GM12874 (cell line): ENCODE measurements around the gene DCDC2C.

ENCODE experiments used
- TF ChIP-seq, protein P1 (sequence below): IDR thresholded peaks from 2 replicates; pipeline ENCODE4 v1.5.1; 2011; ENCODE audit warnings: low read depth, mild to moderate bottlenecking, control low read depth, low read length, moderate library complexity; ENCODE audit not compliant: insufficient read depth

The DCDC2C gene

DNA sequence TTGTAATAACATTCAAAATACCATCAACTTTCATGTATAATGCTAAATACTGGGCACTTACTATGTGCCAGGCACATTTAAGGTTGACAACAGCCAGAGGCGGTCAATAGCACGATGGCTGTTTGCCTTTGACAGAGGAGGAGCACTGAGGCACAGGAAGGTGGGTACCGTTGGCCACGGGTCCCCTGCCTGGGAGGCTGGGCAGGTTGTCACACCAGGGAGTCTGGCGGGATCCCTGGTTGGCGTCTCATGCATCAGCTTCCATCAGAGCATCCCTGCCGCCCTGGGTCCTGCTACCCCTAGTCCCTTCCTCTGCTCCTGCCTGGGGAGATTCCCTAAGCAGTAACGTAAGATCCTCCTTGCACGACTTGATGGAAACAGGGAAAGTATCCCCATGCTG lies 25.9 kb upstream of the DCDC2C start:
- TF ChIP-seq, protein P1, sequence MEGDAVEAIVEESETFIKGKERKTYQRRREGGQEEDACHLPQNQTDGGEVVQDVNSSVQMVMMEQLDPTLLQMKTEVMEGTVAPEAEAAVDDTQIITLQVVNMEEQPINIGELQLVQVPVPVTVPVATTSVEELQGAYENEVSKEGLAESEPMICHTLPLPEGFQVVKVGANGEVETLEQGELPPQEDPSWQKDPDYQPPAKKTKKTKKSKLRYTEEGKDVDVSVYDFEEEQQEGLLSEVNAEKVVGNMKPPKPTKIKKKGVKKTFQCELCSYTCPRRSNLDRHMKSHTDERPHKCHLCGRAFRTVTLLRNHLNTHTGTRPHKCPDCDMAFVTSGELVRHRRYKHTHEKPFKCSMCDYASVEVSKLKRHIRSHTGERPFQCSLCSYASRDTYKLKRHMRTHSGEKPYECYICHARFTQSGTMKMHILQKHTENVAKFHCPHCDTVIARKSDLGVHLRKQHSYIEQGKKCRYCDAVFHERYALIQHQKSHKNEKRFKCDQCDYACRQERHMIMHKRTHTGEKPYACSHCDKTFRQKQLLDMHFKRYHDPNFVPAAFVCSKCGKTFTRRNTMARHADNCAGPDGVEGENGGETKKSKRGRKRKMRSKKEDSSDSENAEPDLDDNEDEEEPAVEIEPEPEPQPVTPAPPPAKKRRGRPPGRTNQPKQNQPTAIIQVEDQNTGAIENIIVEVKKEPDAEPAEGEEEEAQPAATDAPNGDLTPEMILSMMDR = no peak

DNA sequence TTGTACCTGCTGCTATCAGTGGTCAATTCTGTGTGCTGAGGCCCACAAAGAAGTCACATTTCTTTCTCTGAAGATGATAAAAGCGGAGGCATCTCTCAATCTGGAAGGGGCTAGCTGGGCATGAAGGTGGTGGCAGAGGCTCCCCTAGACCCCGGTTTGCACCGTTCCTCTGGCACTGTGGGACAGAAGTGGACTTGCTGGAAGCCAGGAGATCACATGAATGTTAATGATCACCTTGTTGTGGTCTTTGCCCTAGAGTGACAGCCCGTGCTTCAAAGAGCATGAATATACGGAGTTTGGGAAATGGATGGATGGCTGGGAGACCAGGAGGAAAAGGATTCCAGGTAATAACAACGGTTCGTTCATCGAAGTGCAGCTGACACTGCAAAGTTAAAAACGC lies 25.2 kb upstream of the DCDC2C start:
- TF ChIP-seq, protein P1 = no peak

DNA sequence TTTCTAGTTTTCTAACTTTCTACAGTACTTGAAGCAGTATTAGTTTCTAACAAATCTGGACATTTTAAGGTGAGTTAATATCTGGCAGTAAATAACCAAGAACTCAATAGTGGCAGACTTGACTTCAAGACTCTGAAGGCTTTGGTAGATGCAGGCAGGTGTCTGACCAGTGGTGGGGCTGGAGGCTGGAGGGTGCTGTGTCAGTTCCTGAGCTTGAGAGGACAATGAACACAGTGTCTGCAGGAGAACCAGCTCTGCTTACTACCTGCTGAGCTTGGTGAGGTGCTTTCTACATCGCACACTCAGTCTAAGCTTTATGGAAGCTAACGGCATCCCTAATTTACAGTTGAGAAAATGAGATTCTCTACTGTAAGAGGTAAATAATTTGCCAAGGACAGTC lies 24.2 kb upstream of the DCDC2C start:
- TF ChIP-seq, protein P1 = no peak

DNA sequence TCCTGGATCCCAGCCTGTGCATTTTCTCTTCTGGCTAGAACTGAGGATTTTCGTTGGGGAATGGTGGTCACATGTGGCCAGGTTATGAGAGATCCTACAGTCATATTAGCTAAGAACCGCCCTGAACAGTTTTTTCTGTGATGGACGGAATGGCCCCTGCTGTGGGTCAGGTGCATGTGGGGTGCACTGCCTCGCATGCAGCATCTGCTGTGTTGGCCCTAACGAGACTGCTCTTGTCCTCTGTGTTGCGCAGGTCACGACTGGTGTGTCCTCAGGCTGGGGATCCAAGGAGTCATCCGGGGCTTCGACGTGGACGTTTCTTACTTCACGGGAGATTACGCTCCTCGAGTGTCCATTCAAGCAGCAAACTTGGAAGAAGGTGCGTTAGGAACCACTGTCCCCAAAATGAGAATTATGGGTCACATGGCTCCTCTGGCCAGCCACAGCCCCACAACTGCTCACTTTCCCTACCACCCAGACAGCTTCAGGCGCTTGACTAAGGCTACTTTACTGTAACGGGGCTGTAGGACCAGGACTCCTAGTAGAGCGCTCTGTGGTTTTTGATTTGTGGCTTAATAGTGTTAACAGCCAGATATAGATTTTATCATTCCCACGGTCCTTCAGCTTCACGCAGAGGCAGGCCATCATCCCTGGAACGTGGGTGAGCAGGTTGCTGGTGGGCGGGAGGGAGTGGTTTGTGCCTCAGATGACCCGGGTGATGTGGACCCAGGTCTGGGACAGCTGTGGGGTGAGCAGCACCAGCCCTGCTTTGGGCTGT lies 23.6 kb upstream of the DCDC2C start:
- TF ChIP-seq, protein P1 = no peak

DNA sequence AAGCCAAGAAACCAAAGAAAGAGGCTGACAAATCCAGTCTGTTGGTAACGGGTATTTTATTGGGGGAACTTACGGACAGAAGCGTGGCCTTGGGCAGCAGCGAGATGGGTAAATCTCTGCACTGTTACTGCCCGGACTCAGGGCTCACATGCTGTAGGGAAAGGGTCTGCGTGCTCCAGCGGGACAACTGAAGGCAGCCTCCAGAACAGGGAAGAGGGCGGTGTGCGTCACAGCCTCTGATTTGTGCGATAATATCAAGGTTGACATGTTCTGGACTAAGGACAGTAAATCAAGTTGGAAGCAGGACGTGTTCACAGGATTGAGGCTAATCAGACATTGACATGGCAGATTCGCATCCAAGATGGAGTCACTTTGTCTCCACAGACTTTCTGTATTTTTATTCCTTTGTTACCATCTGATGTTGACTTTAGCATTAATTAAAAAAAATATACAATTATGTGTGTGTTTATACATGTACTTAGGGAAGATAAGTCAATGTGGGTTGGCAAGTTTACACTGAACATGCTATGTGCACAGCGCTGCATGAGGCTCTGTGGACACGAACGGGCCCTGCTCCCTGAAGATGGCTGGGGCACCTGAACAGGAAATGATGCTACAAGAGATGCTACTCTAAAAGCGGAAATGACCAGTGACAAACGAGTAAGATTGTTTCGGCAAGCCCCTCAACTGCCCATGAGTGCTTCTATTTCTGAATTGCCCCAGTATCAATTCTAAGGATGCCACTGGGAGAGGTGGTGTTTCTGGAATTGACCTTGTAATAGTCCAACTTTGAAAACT lies 22.6 kb upstream of the DCDC2C start:
- TF ChIP-seq, protein P1 = no peak

DNA sequence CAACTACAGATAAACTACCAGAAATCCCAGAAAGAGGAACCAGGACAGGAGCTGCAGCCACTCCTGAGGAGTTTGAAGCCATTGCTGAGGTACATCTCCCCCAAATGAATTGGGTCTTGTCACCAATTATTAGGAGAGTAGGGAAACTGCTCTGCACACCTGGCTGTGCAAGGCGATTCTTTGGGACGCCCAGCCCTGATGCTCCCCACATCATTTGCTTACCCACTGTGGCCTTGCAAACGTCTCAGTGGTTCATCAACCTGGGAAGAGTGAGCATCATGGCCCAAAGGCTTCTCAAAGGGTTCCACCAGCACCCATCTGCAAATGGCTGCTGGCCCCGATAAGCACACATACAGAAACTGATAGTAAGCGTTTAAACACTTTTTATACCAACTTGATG lies 21.8 kb upstream of the DCDC2C start:
- TF ChIP-seq, protein P1 = no peak

DNA sequence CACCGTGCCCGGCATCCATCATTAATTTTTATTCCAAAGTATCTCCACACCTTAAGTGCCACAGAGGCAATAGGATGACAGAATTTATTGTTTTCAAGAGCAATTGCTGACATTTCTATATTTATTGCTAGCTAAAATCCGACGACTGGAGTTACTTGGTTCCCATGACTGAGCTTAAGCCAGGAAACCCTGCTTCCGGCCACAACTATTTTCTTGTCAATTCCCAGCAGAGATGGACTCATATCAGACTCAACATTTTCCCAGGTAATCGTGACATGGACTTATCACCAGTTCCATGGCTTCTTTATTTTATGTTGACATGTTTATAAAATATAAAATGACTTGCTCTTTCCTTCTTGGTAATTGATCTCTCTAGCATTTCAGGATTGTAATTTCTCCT lies 20.6 kb upstream of the DCDC2C start:
- TF ChIP-seq, protein P1 = no peak
